Peyer's patch (tissue), 4 donors: ENCODE results near the gene PRPF31. TPM values are rescaled to one million over a fixed set of nuclear protein-coding genes. Genes with fewer than 3 reads are reported as not detected.
"Not testable (repeated sequence)": the region's sequence is repeated elsewhere in the genome, so short reads cannot be mapped to it uniquely, and the experiment has no call there.

Experiments used
- DNase-seq, 3 donors: peaks; one replicate each; pipeline ENCODE4 v3.0.0-alpha.2; 2017 to 2019
- H3K27ac ChIP-seq, 4 donors: fragments of 200-600 bp; sonication (generic); one replicate each; pipeline ENCODE4 v1.5.1; 2016 to 2019
- H3K27me3 ChIP-seq, 2 donors: fragments of 200-600 bp; sonication (generic); one replicate each; pipeline ENCODE4 v1.5.1; 2019
- H3K36me3 ChIP-seq, 3 donors: fragments of 200-600 bp; sonication (generic); one replicate each; pipeline ENCODE4 v1.5.1; 2016 to 2019
- H3K4me1 ChIP-seq, 4 donors: fragments of 200-600 bp; sonication (generic); one replicate each; pipeline ENCODE4 v1.5.1; 2016 to 2019
- H3K4me3 ChIP-seq, 4 donors: fragments of 200-600 bp; sonication (generic); 1 replicate in 3 of 4; 2 replicates in 1 of 4; pipeline ENCODE4 v1.5.1; 2016 to 2019; ENCODE audit warnings: mild to moderate bottlenecking in 1 of 4
- H3K9me3 ChIP-seq, 4 donors: fragments of 200-600 bp; sonication (generic); one replicate each; pipeline ENCODE4 v1.5.1; 2016 to 2019; ENCODE audit warnings: mild to moderate bottlenecking in 1 of 4
- POLR2A ChIP-seq, 2 donors: fragments of 450-650 bp; IDR thresholded peaks; one replicate each; pipeline ENCODE4 v1.5.1; 2017; ENCODE audit warnings: antibody characterized with exemption in 2 of 2, mild to moderate bottlenecking in 2 of 2, moderate library complexity in 2 of 2
- total RNA-seq, 4 donors: library from RNA; depleted of rRNA; stranded (reverse); fragments of >200 nt; gene quantifications; one replicate each; pipeline ENCODE4 v1.1.0, GENCODE V29; 2016
- TF ChIP-seq, protein P1 (sequence below), 6 experiments: fragments of 450-650 bp in 4 of 6; fragments of 200-600 bp in 2 of 6; sonication (generic) in 1 of 6; IDR thresholded peaks; one replicate each; pipeline ENCODE4 v1.5.1; 2017 to 2019; ENCODE audit warnings: antibody characterized with exemption in 6 of 6, mild to moderate bottlenecking in 3 of 6, moderate library complexity in 1 of 6

PRPF31 gene
- total RNA-seq, 4 donors from 2014 or later = 23.3 to 75.1 (median 41.4) TPM

GRCh38 chr19:54169149-54169740 lies 53.7 kb downstream of the PRPF31 start:
- peak in 2 of 3 donors; percentile 45 for DNase-seq
- H3K36me3 ChIP-seq = no peaks in the 10 kb centered on the region
- no peak overlapping the region for H3K27ac ChIP-seq
- H3K4me1 ChIP-seq = peaks cover 3 to 24% (median 8%) of the 10 kb centered on the region in 4 donors
- TF ChIP-seq, protein P1, sequence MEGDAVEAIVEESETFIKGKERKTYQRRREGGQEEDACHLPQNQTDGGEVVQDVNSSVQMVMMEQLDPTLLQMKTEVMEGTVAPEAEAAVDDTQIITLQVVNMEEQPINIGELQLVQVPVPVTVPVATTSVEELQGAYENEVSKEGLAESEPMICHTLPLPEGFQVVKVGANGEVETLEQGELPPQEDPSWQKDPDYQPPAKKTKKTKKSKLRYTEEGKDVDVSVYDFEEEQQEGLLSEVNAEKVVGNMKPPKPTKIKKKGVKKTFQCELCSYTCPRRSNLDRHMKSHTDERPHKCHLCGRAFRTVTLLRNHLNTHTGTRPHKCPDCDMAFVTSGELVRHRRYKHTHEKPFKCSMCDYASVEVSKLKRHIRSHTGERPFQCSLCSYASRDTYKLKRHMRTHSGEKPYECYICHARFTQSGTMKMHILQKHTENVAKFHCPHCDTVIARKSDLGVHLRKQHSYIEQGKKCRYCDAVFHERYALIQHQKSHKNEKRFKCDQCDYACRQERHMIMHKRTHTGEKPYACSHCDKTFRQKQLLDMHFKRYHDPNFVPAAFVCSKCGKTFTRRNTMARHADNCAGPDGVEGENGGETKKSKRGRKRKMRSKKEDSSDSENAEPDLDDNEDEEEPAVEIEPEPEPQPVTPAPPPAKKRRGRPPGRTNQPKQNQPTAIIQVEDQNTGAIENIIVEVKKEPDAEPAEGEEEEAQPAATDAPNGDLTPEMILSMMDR (IDR thresholded peaks at IDR 0.05) = no peak
- no peak for TF ChIP-seq POLR2A (IDR thresholded peaks at IDR 0.05)
- H3K9me3 ChIP-seq = no peaks in the 10 kb centered on the region
- no peak overlapping the region for H3K4me3 ChIP-seq
- H3K27me3 ChIP-seq = no peaks in the 10 kb centered on the region

DNA sequence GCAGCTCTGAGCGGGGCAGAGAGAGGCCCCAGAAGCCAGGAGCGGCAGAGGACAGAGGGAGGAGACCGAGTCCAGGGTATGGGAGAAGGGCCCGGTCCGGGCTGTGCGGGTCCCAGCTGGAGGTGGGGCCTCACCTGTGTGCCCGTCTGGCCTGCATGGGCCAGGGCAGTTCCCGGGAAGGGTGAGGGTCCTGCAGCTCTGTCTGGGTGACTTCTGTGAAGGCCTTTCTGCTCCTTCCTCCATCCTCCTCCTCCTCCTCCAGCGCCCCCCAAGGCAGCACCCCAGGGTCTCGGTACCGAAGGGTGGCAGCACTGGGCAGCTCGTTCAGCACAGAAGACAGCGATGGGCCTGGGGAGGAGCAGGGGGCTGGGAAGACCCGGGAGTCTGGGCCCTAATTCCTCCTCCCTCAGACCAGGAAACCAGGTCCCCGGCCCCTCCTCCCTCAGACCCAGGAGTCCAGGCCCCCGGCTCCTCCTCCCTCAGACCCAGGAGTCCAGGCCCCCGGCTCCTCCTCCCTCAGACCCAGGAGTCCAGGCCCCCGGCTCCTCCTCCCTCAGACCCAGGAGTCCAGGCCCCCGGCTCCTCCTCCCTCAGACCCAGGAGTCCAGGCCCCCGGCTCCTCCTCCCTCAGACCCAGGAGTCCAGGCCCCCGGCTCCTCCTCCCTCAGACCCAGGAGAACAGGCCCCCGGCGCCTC lies 56.3 kb downstream of the PRPF31 start:
- not testable (repeated sequence) for H3K9me3 ChIP-seq, H3K27me3 ChIP-seq, H3K4me1 ChIP-seq
- DNase-seq = peak in 1 of 3 donors; percentile 44
- Histone ChIP-seq H3K27ac (peak overlapping the region in 2 of 4 donors; percentile 81 to 85), H3K36me3 (peaks cover 0 to 11% (median 0%) of the 10 kb centered on the region in 3 donors), H3K4me3 (peak overlapping the region in 2 of 4 donors; percentile 59 to 65)

- TF ChIP-seq, protein P1 (IDR thresholded peaks at IDR 0.05) = peak in 4 of 6 experiments; percentile 35 to 93 (median 85)
- peak; percentile 77 to 90 for TF ChIP-seq POLR2A (IDR thresholded peaks at IDR 0.05)
- Histone ChIP-seq H3K4me3 (peak within 1 kb of the TSS in 3 of 4 donors; percentile 37 to 65 (median 59)), H3K4me1 (peaks cover 0 to 8% (median 5%) of the 10 kb centered on the region in 4 donors), H3K36me3 (peaks cover 0 to 17% (median 0%) of the 10 kb centered on the region in 3 donors), H3K27ac (peak within 1 kb of the TSS in 3 of 4 donors; percentile 77 to 85 (median 81)), H3K27me3 (no peaks in the 10 kb centered on the region), H3K9me3 (no peaks in the 10 kb centered on the region)
- peak; percentile 40 to 90 (median 88) for DNase-seq
These were observed 57.2 kb downstream of the PRPF31 start, which contains the start of gene TMC4 for GRCh38 chr19:54172471-54173358. TMC4 (minus strand) TSS chr19:54173160; CDS start chr19:54173117, 43 bp downstream.

- DNase-seq = no peak
- no peaks in the 10 kb centered on the region for H3K27me3 ChIP-seq
- H3K27ac ChIP-seq = peak overlapping the region in 2 of 4 donors; percentile 81 to 85
- peak overlapping the region in 2 of 4 donors; percentile 59 to 65 for H3K4me3 ChIP-seq
- H3K36me3 ChIP-seq = peaks cover 0 to 23% (median 0%) of the 10 kb centered on the region in 3 donors
- H3K9me3 ChIP-seq = no peaks in the 10 kb centered on the region
- H3K4me1 ChIP-seq = peaks cover 0 to 6% (median 5%) of the 10 kb centered on the region in 4 donors
- TF ChIP-seq POLR2A (IDR thresholded peaks at IDR 0.05) = no peak
- TF ChIP-seq, protein P1 (IDR thresholded peaks at IDR 0.05) = no peak
These were observed 57.8 kb downstream of the PRPF31 start for GRCh38 chr19:54173359-54173699.

GRCh38 chr19:54173951-54174834 lies 58.6 kb downstream of the PRPF31 start:
- no peaks in the 10 kb centered on the region for H3K27me3 ChIP-seq
- H3K4me1 ChIP-seq = peaks cover 0 to 6% (median 4%) of the 10 kb centered on the region in 4 donors
- peak overlapping the region in 1 of 4 donors; percentile 9 for H3K27ac ChIP-seq
- peak in 1 of 3 donors; percentile 43 for DNase-seq
- no peaks in the 10 kb centered on the region for H3K9me3 ChIP-seq
- peaks cover 0 to 28% (median 0%) of the 10 kb centered on the region in 3 donors for H3K36me3 ChIP-seq
- TF ChIP-seq, protein P1 (IDR thresholded peaks at IDR 0.05) = no peak
- TF ChIP-seq POLR2A (IDR thresholded peaks at IDR 0.05) = no peak
- no peak overlapping the region for H3K4me3 ChIP-seq
